IPS-18a (cell line): ENCODE measurements around the gene NDUFB10.

ENCODE experiments used
- H3K27ac ChIP-seq: one replicate; pipeline ENCODE4 v1.5.1; 2013; ENCODE audit warnings: low read length
- H3K27me3 ChIP-seq: one replicate; pipeline ENCODE4 v1.6.1; 2013; ENCODE audit warnings: mild to moderate bottlenecking, low read length; ENCODE audit not compliant: control insufficient read depth, insufficient read depth
- H3K36me3 ChIP-seq: one replicate; pipeline ENCODE4 v1.6.1; 2013; ENCODE audit warnings: low read depth, low read length; ENCODE audit not compliant: control insufficient read depth
- H3K4me1 ChIP-seq: one replicate; pipeline ENCODE4 v1.6.1; 2013; ENCODE audit warnings: low read depth, low read length; ENCODE audit not compliant: control insufficient read depth
- H3K4me3 ChIP-seq: one replicate; pipeline ENCODE4 v1.5.1; 2013; ENCODE audit warnings: low read length
- H3K9ac ChIP-seq: one replicate; pipeline ENCODE4 v1.6.1; 2013; ENCODE audit warnings: mild to moderate bottlenecking, low read length, moderate library complexity
- H3K9me3 ChIP-seq: one replicate; pipeline ENCODE4 v1.6.1; 2013; ENCODE audit warnings: low read depth, low read length; ENCODE audit not compliant: control insufficient read depth

Gene NDUFB10

DNA sequence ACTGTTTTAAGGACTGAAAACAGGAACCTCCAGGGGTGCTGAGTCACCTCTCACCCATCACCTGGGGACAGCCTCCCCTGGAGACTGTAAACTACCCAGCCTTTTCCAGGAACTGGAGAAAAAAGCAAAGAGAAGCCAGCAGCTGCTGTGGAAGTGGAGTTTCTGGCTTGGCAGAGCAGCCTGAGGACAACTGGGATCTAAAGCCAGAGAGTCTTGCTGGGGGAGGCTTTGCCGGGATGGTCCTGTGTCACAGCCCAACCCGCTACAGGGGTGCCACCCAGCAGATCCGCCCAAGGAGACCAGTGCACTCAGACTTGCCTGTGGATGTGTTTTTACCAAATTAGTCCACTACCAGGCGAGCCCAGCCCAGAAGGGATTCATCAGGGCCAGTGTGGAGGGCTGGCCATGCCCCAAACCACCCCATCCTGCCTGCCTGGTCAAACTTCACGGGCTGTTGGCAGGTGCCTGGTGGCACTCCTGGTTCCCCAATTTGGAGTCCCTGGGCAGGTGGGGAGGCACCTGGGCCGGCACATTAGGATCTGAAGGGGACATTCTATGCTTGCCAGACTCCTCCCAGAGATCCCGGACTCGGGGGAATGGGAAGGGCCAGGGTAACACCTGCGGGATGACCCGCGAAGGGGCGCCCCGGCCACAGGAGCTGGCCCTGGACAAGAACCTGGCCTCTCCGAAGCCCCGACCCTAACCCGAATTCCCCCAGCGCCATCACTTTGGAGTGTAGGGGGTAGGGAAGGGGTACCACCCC lies 17.1 kb upstream of the NDUFB10 start:
- no peaks in the 10 kb centered on the region for H3K9me3 ChIP-seq
- peak overlapping the region; percentile 85 for H3K4me3 ChIP-seq
- H3K4me1 ChIP-seq: no peaks in the 10 kb centered on the region
- peak overlapping the region; percentile 58 for H3K9ac ChIP-seq
- no peaks in the 10 kb centered on the region for H3K27me3 ChIP-seq
- peaks cover 12% of the 10 kb centered on the region for H3K36me3 ChIP-seq
- no peak overlapping the region for H3K27ac ChIP-seq

DNA sequence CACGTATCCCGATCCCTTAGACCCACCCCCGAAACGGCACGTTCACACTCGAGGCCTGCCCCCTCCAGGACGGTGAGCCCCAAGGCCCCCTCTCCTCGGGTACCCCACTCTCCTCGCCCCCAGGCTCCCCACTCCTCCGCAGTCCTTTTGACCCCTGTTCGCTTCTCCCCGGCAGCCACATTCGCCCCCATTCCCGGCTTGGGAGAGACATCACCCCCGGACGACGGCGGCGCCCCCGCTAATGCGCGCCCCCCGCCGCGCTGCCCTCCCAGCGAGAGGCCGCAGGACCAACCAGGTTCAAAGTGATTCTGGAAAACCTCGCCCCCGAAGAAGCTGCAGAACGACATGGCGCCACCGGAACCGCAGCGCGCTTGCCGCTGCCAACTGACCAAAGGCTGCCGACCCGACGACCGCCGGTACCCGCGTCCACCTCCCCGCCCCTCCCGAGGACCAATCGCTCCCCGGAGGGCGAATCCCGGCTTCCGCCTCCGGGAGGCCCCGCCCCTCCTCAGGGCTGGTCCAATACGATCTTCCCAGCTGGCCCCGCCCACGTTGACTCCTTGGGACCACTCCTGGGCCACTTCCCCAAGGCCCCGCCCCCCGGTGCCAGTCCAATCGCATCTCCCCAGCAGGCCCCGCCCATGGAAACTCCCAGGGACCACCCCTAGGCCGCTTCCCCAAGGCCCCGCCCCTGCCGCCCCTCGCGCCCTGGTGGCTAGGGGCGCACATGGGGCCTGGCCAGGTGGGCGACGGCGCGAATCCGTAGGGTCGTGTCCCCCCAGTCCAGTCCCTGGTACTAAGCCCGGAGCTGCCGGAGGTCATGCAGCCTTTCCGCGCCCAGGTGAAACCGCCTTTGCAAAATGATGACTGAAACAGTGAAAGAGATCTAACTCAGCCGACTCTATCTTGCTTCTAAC lies 16.3 kb upstream of the NDUFB10 start, which contains the start of gene MSRB1:
MSRB1 (minus strand) TSS at position 390 of the 917 bp plus-strand sequence; CDS start at position 347, 43 bp downstream.
- Histone ChIP-seq H3K27ac (no peak within 1 kb of the TSS), H3K4me1 (no peaks in the 10 kb centered on the region)

DNA sequence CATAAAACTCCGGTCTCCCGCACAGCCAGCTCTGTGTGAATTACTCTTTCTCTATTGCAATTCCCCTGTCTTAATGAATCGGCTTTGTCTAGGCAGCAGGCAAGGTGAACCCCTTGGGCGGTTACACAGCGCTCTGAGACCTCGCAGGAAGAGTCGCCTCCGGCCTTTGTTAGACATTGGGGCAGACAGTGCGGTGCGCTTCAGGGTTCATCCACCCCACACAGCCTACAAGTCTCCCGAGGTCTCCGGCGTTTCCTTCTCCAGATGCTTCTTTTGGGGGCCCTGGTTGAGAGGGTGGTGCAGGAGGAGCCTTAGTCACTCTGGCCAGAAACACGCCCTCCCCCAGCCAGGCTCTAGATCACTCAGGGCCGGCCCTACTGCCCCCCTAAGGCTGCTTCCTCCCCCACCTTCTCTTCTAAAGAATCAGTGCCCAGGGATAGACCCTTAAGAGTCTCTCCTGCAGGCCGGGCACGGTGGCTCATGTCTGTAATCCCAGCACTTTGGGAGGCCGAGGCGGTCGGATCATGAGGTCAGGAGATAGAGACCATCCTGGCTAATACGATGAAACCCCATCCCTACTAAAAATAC lies 14.6 kb upstream of the NDUFB10 start:
- Histone ChIP-seq H3K36me3 (peaks cover 3% of the 10 kb centered on the region), H3K4me1 (no peaks in the 10 kb centered on the region), H3K9me3 (no peaks in the 10 kb centered on the region), H3K9ac (no peak overlapping the region), H3K27me3 (no peaks in the 10 kb centered on the region), H3K27ac (no peak overlapping the region), H3K4me3 (no peak overlapping the region)

More for the DNA sequence above, 16.3 kb upstream of the NDUFB10 start, which contains the start of gene MSRB1:
- Histone ChIP-seq H3K4me3 (peak within 1 kb of the TSS; percentile 85), H3K27me3 (no peaks in the 10 kb centered on the region), H3K36me3 (peaks cover 12% of the 10 kb centered on the region), H3K9ac (peak within 1 kb of the TSS; percentile 58), H3K9me3 (no peaks in the 10 kb centered on the region)

DNA sequence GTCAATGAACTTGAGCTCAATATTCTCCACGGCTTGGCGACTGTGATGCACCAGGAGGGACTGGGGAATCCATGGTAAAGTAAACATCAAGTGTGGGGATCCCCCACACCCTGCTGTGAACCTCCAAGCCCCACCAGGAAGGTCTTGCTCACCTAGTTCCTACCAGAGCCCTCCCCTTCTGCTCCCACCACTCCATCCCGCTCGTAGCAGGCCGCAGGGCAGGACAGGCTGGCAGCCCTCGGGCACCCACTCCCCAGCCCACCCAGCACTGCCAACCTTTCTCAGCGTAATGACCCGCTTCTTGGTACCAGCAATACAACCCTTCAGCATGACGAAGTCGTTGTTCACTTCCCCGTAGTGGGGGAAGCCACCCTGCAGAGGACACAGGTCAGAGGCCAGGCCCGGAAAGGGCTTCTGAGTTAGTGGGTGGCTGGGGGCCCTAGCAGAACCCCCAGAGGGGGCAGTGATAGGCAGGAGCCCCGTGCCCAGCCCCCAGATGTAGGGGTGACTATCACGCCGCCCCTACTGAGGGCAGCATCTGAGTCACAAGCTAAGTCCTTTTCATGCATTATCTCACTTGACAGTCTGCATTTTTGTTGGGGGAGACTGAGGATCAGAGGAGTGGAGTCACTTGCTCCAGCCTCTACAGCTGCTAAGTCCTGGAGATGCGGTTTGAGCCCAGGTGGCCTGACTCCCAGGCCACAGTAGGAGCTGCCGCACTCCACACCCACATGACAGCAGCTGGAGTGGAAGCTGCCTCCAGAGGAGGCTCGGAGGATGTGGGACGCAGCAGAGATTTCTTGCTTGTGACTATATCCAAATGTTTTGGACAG lies 13.6 kb upstream of the NDUFB10 start:
- H3K27me3 ChIP-seq: no peaks in the 10 kb centered on the region
- no peak overlapping the region for H3K4me3 ChIP-seq
- no peak overlapping the region for H3K9ac ChIP-seq
- no peaks in the 10 kb centered on the region for H3K9me3 ChIP-seq
- peaks cover 2% of the 10 kb centered on the region for H3K36me3 ChIP-seq
- H3K27ac ChIP-seq: no peak overlapping the region
- no peaks in the 10 kb centered on the region for H3K4me1 ChIP-seq

DNA sequence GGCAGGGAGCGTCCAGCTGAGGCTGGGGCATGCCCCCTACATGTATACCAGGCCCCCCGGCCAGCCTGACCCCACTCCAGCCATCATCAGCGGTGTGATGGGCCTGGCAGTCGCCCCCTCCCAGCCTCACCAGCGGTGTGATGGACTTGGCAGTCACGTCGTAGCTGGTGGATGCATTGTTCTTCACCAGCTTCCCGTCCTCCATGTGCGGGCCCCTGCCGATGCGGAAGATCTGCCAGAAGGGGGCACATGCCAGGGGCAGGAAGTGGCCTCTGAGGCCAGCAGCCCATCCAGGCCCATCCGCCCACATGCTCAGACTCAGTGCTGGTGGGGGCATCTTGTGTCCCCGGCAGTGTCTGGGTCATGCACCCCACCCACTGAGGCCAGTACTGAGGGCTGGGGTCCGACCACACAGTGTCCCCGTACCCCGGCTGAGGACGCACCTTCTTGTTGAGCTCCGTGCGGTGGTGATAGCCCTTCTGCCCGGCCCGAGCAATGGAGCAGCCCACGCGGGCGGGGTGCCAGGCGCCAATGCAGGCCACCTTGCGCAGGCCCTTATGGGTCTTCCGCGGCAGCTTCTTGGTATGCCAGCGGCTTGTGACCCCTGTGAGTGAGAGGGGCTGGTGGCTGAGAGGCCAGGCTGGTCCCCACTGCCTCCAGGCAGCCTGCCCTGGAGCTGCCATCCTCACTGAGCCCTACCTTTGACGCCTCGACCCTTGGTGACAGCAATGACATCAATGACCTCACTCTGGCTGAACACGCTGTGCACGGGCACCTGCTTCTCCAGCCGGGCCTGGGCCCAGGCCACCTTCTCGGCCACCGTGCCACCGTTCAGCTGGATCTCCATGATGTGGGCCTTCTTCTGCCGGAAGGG lies 12.6 kb upstream of the NDUFB10 start:
- Histone ChIP-seq H3K27me3 (no peaks in the 10 kb centered on the region), H3K4me1 (no peaks in the 10 kb centered on the region), H3K27ac (no peak overlapping the region), H3K9ac (no peak overlapping the region), H3K4me3 (no peak overlapping the region), H3K36me3 (no peaks in the 10 kb centered on the region), H3K9me3 (no peaks in the 10 kb centered on the region)

DNA sequence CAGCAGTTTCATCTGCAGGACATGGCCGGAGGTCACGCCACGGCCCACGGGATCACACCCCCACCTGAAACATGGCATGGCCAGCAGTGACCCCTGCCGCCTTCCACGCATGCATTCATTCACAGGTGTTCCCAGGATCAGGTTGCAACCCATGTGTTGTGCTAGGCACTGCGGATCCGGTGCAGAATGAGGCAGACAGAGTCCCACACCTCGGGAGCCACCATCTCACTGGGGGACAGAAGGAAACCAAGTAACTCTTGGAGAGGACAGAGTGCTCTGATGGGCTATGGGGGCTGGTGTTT lies 12.0 kb upstream of the NDUFB10 start:
- no peaks in the 10 kb centered on the region for H3K27me3 ChIP-seq
- H3K9ac ChIP-seq: no peak overlapping the region
- H3K4me3 ChIP-seq: no peak overlapping the region
- no peaks in the 10 kb centered on the region for H3K4me1 ChIP-seq
- H3K9me3 ChIP-seq: no peaks in the 10 kb centered on the region
- no peaks in the 10 kb centered on the region for H3K36me3 ChIP-seq
- H3K27ac ChIP-seq: no peak overlapping the region

DNA sequence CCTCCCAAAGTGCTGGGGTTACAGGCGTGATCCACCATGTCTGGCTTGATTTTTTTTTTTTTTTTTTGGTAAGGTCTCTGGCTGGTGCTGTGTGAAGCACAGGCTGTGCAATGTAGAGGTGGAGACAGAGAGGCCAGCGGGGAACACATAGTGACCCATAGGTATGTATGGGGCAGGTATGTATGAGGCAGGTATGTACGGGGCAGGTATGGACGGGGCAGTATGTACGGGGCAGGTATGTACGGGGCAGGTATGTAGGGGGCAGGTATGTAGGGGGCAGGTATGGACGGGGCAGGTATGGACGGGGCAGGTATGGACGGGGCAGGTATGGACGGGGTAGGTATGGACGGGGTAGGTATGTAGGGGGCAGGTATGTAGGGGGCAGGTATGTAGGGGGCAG lies 9.8 kb upstream of the NDUFB10 start:
- Histone ChIP-seq H3K9ac (no peak overlapping the region), H3K27ac (no peak overlapping the region), H3K9me3 (no peaks in the 10 kb centered on the region), H3K4me3 (no peak overlapping the region), H3K27me3 (no peaks in the 10 kb centered on the region), H3K4me1 (no peaks in the 10 kb centered on the region), H3K36me3 (no peaks in the 10 kb centered on the region)

DNA sequence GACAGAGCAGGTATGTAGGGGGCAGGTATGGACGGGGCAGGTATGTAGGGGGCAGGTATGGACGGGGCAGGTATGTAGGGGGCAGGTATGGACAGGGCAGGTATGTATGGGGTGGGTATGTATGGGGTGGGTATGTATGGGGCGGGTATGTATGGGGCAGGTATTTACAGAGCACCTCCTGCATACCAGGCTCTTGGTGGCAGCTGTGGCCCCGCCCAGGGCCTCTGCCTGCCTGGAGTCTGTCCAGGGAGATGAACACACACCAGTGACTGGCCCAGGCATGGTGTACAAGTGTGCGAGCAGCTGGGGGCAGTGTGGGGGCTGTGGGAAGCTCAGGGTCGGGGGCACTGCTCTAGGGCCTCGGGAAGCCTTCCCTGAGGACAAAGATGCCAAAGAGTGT lies 9.3 kb upstream of the NDUFB10 start:
- H3K9ac ChIP-seq: no peak overlapping the region
- H3K4me3 ChIP-seq: no peak overlapping the region
- H3K4me1 ChIP-seq: no peaks in the 10 kb centered on the region
- H3K9me3 ChIP-seq: no peaks in the 10 kb centered on the region
- no peaks in the 10 kb centered on the region for H3K27me3 ChIP-seq
- H3K36me3 ChIP-seq: no peaks in the 10 kb centered on the region
- H3K27ac ChIP-seq: no peak overlapping the region

DNA sequence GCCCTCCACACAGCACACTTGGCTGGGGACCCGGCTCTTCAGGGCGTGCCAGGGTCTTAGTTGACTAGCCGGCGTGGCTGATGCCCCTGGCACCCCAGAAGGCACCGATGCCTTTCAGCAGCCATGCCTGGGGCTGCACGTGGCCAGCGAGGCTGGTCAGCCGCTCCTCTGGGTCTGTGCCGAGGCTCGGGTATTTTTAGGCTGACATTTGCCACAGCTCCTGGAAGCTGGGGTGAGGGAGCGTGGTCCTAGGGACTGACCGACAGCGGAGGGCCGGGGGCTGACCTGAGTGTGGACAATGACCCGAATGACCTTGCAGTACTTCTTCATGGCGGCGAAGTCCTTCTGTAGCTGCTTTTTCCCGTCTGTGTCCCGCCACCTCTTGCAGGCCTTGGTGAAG lies 8.8 kb upstream of the NDUFB10 start:
- no peaks in the 10 kb centered on the region for H3K27me3 ChIP-seq
- H3K36me3 ChIP-seq: no peaks in the 10 kb centered on the region
- H3K4me1 ChIP-seq: no peaks in the 10 kb centered on the region
- H3K4me3 ChIP-seq: no peak overlapping the region
- H3K27ac ChIP-seq: no peak overlapping the region
- H3K9me3 ChIP-seq: no peaks in the 10 kb centered on the region
- no peak overlapping the region for H3K9ac ChIP-seq

DNA sequence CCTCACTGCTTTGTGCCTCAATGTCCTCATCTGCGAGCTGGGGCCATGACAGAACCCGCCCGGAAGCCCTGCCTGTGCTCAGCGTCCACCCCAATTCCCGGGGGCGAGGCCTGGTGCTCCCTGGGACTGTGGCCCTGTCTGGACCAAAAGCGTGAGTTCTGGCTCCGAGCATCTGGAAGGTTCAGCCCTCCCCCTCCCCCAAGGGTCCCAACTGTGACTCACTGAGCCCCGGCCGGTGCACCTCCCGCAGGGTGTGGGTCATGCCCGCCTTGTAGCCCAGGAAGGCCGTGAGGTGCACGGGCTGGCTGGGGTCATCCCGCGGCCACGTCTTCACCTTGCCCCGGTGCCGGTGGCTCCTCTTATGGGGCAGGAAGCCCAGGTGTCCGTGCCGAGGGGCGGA lies 5.6 kb upstream of the NDUFB10 start:
- H3K27ac ChIP-seq: no peak overlapping the region
- no peak overlapping the region for H3K9ac ChIP-seq
- no peaks in the 10 kb centered on the region for H3K27me3 ChIP-seq
- no peak overlapping the region for H3K4me3 ChIP-seq
- no peaks in the 10 kb centered on the region for H3K36me3 ChIP-seq
- H3K4me1 ChIP-seq: no peaks in the 10 kb centered on the region
- no peaks in the 10 kb centered on the region for H3K9me3 ChIP-seq
